B cell (primary cell): Measurements from ENCODE around the gene TNNT3.

ENCODE experiments used
- EZH2 ChIP-seq: IDR thresholded peaks from 2 replicates; pipeline ENCODE4 v1.6.1; 2012; ENCODE audit warnings: borderline replicate concordance, low read depth, mild to moderate bottlenecking, moderate library complexity, low read length; ENCODE audit not compliant: insufficient read depth, poor library complexity, severe bottlenecking
- TF ChIP-seq, protein P1 (sequence below): fragments of 200-600 bp; IDR thresholded peaks from one replicate; pipeline ENCODE4 v1.8.0; 2022; ENCODE audit warnings: antibody characterized with exemption, mild to moderate bottlenecking

DNA sequence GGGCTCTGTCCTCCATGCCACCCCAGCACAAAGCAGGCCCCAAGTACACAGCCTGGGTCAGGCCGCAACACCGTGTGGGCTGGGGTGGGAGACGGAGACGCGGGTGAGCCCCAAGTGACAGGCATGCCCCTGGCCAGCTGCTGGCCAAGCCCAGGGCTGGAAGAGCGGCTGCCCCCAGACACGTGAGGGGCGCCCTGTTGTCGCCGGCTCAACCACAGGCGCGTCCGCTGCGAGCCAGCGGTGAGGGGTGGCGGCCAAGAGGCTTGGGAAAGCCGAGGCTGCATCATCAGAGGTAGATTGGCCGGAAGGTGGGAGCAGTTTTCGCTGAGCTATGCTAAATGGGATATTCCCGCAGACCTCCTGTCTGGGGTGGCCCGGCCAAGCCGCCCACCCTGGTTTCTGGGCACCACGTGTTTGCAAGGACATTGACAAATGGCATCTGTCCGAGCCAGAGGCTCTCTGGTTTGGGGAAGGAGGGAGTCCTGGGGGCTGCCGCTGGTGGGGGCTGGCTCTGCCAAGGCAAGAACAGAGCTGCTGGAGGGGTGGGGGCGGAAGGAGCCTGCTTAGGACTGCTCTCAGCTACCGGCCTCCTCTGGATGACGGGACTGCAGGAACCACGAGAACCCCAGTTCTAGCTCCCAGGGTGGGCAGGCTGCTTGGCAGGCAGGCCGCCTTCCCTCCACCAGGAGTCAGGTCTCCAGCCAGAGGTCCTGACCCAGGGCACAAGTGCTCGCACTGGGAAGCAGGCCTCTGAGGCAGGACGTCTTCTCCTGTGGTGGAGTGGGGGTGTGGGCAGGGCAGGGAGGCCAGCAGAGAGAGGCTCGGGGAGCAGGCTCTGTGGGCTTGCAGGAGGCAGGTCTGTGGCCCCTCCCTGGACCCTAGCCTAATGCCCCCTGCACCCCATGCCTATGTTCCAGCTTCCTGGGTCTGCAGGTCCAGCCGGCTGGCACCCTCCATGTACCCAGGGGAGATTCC is 28.4 kb upstream of the TNNT3 start:
- TF ChIP-seq EZH2, result no peak
- TF ChIP-seq, protein P1, sequence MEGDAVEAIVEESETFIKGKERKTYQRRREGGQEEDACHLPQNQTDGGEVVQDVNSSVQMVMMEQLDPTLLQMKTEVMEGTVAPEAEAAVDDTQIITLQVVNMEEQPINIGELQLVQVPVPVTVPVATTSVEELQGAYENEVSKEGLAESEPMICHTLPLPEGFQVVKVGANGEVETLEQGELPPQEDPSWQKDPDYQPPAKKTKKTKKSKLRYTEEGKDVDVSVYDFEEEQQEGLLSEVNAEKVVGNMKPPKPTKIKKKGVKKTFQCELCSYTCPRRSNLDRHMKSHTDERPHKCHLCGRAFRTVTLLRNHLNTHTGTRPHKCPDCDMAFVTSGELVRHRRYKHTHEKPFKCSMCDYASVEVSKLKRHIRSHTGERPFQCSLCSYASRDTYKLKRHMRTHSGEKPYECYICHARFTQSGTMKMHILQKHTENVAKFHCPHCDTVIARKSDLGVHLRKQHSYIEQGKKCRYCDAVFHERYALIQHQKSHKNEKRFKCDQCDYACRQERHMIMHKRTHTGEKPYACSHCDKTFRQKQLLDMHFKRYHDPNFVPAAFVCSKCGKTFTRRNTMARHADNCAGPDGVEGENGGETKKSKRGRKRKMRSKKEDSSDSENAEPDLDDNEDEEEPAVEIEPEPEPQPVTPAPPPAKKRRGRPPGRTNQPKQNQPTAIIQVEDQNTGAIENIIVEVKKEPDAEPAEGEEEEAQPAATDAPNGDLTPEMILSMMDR, result no peak
